K562 (cell line): ENCODE data around the gene ADM2. TPM values are rescaled to one million over a fixed set of nuclear protein-coding genes. Genes with fewer than 3 reads are reported as not detected.

Experiments used
- ATF1 ChIP-seq, 2 experiments: fragments of 450-650 bp in 1 of 2; IDR thresholded peaks; 2 replicates each; pipeline ENCODE4 v1.6.1; 2016; ENCODE audit warnings: missing compliant biosample characterization in 1 of 2, missing genetic modification characterization in 1 of 2
- CHD1 ChIP-seq: fragments of 200-600 bp; sonication (generic); IDR thresholded peaks from one replicate; pipeline ENCODE4 v1.6.1; 2012; ENCODE audit warnings: mild to moderate bottlenecking, moderate library complexity, low read length, inconsistent platforms
- KAT2B ChIP-seq: IDR thresholded peaks from one replicate; pipeline ENCODE4 v1.6.1; 2012; ENCODE audit warnings: low read depth, mild to moderate bottlenecking, control low read depth, inconsistent platforms, low read length, moderate library complexity
- NFRKB ChIP-seq: fragments of 450-650 bp; IDR thresholded peaks from 2 replicates; pipeline ENCODE4 v1.6.1; 2016; ENCODE audit warnings: low read depth
- RBM39 ChIP-seq: fragments of 200-400 bp; formaldehyde crosslinking; optimal IDR thresholded peaks from 2 replicates; pipeline ENCODE3; 2018; ENCODE audit warnings: low read depth, low read length
- SMAD1 ChIP-seq: fragments of 150-350 bp; IDR thresholded peaks from 2 replicates; pipeline ENCODE4 v1.6.1; 2014; ENCODE audit warnings: low read length, low read depth; ENCODE audit not compliant: partially characterized antibody
- SRSF1 ChIP-seq: fragments of 200-400 bp; formaldehyde crosslinking; IDR thresholded peaks from 2 replicates; pipeline ENCODE4 v1.6.1; 2017; ENCODE audit warnings: mild to moderate bottlenecking, low read depth, low read length, moderate library complexity
- ZC3H4 ChIP-seq: sonication (generic); formaldehyde crosslinking; IDR thresholded peaks from 2 replicates; pipeline ENCODE4 v1.9.0; 2021; ENCODE audit warnings: missing genetic modification reagents, borderline replicate concordance
- ZKSCAN1 ChIP-seq: fragments of 150-350 bp; IDR thresholded peaks from 2 replicates; pipeline ENCODE4 v1.6.1; 2016; ENCODE audit warnings: low read depth, low read length
- ZNF644 ChIP-seq: fragments of 200-800 bp; sonication (Bioruptor generic); IDR thresholded peaks from 2 replicates; pipeline ENCODE4 v1.6.1; 2016; ENCODE audit warnings: low read depth, missing genetic modification characterization, missing compliant biosample characterization
- polyA plus RNA-seq, 8 experiments: library from polyadenylated mRNA; depleted of rRNA in 4 of 8; stranded (reverse) in 5 of 8; unstranded in 3 of 8; fragments of >200 nt; fragmentation: Nextera tagmentation in 2 of 8; fragmentation: Illumina TruSeq in 1 of 8; extraction: Ambion mirVana in 2 of 8; extraction: Trizol in 1 of 8; gene quantifications; 2 replicates each; pipeline versions ENCODE4 v1.2.1 to v1.2.3, GENCODE V29; 2011 to 2014; ENCODE audit warnings: inconsistent platforms in 1 of 8, missing spikeins in 1 of 8
- total RNA-seq, 7 experiments: library from RNA; depleted of rRNA in 6 of 7; stranded (reverse); fragments of >200 nt in 6 of 7; fragmentation: Illumina TruSeq in 2 of 7; extraction: Trizol in 2 of 7; gene quantifications; 2 replicates each; pipeline versions ENCODE4 v1.2.1 to v1.2.3, GENCODE V29; 2011 to 2021; ENCODE audit warnings: low replicate concordance in 1 of 7
- TF ChIP-seq, protein P1 (sequence below): sonication (generic); formaldehyde crosslinking; IDR thresholded peaks from 2 replicates; pipeline ENCODE4 v1.8.0; 2022; ENCODE audit warnings: mild to moderate bottlenecking, low read depth, missing genetic modification reagents
- TF ChIP-seq, protein P2 (sequence below), 2 experiments: fragments of 450-650 bp; conservative IDR thresholded peaks; 2 replicates each; pipeline ENCODE4 v1.6.1; 2017; ENCODE audit warnings: mild to moderate bottlenecking in 2 of 2, moderate library complexity in 2 of 2
- TF ChIP-seq, protein P3 (sequence below): fragments of 250-450 bp; sonication (Bioruptor Pico); IDR thresholded peaks from 2 replicates; pipeline ENCODE4 v1.5.0; 2021; ENCODE audit warnings: mild to moderate bottlenecking, borderline replicate concordance
- TF ChIP-seq, protein P4 (sequence below): fragments of 250-450 bp; sonication (Bioruptor Pico); IDR thresholded peaks from 2 replicates; pipeline ENCODE4 v1.4.0; 2020
- TF ChIP-seq, protein P5 (sequence below): fragments of 200-800 bp; sonication (Bioruptor generic); IDR thresholded peaks from 2 replicates; pipeline ENCODE4 v1.6.1; 2017; ENCODE audit warnings: missing genetic modification characterization, missing compliant biosample characterization

The ADM2 gene
- total and polyA plus RNA-seq, 9 of the 15 experiments (the other 6 are each of a cell fraction or from before 2014, with no cell fraction given), result 0.11 to 5.1 (median 0.38) TPM

DNA sequence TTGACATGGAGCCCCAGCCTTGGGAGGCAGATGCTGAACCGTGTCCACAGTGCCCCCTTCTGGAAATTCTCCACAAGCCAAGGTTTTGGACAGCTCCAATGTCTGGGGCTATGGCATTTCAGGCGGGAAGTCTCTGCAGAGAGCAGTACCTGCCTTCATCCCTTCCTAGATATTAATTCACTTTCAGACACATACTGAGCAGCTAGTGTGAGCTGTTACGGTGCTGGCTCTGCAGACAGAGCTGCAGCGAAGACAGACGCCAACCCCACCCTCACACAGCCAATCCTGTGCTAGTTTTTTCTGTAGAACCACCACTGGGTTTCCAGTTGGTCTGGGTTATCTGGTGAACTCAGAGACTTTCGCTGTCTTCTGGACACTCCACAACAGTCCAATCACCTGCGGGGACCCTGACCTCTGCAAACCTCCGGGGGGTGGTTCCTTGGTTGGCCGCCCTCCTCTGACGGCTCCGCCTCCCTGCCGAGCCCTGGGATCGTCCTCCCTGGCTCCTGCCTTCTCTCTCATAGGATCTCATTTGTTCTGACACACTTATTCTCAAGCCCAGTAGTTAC, 17.1 kb downstream of the ADM2 start (continued):
- TF ChIP-seq, protein P1, sequence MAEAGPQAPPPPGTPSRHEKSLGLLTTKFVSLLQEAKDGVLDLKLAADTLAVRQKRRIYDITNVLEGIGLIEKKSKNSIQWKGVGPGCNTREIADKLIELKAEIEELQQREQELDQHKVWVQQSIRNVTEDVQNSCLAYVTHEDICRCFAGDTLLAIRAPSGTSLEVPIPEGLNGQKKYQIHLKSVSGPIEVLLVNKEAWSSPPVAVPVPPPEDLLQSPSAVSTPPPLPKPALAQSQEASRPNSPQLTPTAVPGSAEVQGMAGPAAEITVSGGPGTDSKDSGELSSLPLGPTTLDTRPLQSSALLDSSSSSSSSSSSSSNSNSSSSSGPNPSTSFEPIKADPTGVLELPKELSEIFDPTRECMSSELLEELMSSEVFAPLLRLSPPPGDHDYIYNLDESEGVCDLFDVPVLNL (CRISPR knock-in tag), result no peak
- TF ChIP-seq KAT2B (no peak), NFRKB (no peak), ZKSCAN1 (no peak), CHD1 (no peak), SMAD1 (no peak), SRSF1 (no peak), ZNF644 (no peak), RBM39 (no peak), ATF1 (CRISPR knock-in tag; IDR thresholded peaks at IDR 0.05) (no peak), ATF1 (tag; IDR thresholded peaks at IDR 0.05) (peak; percentile 26), ZC3H4 (CRISPR knock-in tag) (no peak)
- TF ChIP-seq, protein P2, sequence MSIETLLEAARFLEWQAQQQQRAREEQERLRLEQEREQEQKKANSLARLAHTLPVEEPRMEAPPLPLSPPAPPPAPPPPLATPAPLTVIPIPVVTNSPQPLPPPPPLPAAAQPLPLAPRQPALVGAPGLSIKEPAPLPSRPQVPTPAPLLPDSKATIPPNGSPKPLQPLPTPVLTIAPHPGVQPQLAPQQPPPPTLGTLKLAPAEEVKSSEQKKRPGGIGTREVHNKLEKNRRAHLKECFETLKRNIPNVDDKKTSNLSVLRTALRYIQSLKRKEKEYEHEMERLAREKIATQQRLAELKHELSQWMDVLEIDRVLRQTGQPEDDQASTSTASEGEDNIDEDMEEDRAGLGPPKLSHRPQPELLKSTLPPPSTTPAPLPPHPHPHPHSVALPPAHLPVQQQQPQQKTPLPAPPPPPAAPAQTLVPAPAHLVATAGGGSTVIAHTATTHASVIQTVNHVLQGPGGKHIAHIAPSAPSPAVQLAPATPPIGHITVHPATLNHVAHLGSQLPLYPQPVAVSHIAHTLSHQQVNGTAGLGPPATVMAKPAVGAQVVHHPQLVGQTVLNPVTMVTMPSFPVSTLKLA (conservative IDR thresholded peaks at IDR 0.05), result peak in 1 of 2 experiments; percentile 37; a peak in 2 of 4 replicates
- TF ChIP-seq, protein P3, sequence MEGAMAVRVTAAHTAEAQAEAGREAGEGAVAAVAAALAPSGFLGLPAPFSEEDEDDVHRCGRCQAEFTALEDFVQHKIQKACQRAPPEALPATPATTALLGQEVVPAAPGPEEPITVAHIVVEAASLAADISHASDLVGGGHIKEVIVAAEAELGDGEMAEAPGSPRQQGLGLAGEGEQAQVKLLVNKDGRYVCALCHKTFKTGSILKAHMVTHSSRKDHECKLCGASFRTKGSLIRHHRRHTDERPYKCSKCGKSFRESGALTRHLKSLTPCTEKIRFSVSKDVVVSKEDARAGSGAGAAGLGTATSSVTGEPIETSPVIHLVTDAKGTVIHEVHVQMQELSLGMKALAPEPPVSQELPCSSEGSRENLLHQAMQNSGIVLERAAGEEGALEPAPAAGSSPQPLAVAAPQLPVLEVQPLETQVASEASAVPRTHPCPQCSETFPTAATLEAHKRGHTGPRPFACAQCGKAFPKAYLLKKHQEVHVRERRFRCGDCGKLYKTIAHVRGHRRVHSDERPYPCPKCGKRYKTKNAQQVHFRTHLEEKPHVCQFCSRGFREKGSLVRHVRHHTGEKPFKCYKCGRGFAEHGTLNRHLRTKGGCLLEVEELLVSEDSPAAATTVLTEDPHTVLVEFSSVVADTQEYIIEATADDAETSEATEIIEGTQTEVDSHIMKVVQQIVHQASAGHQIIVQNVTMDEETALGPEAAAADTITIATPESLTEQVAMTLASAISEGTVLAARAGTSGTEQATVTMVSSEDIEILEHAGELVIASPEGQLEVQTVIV (CRISPR knock-in tag), result no peak
- TF ChIP-seq, protein P4, sequence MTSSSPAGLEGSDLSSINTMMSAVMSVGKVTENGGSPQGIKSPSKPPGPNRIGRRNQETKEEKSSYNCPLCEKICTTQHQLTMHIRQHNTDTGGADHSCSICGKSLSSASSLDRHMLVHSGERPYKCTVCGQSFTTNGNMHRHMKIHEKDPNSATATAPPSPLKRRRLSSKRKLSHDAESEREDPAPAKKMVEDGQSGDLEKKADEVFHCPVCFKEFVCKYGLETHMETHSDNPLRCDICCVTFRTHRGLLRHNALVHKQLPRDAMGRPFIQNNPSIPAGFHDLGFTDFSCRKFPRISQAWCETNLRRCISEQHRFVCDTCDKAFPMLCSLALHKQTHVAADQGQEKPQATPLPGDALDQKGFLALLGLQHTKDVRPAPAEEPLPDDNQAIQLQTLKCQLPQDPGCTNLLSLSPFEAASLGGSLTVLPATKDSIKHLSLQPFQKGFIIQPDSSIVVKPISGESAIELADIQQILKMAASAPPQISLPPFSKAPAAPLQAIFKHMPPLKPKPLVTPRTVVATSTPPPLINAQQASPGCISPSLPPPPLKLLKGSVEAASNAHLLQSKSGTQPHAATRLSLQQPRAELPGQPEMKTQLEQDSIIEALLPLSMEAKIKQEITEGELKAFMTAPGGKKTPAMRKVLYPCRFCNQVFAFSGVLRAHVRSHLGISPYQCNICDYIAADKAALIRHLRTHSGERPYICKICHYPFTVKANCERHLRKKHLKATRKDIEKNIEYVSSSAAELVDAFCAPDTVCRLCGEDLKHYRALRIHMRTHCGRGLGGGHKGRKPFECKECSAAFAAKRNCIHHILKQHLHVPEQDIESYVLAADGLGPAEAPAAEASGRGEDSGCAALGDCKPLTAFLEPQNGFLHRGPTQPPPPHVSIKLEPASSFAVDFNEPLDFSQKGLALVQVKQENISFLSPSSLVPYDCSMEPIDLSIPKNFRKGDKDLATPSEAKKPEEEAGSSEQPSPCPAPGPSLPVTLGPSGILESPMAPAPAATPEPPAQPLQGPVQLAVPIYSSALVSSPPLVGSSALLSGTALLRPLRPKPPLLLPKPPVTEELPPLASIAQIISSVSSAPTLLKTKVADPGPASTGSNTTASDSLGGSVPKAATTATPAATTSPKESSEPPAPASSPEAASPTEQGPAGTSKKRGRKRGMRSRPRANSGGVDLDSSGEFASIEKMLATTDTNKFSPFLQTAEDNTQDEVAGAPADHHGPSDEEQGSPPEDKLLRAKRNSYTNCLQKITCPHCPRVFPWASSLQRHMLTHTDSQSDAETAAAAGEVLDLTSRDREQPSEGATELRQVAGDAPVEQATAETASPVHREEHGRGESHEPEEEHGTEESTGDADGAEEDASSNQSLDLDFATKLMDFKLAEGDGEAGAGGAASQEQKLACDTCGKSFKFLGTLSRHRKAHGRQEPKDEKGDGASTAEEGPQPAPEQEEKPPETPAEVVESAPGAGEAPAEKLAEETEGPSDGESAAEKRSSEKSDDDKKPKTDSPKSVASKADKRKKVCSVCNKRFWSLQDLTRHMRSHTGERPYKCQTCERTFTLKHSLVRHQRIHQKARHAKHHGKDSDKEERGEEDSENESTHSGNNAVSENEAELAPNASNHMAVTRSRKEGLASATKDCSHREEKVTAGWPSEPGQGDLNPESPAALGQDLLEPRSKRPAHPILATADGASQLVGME (CRISPR knock-in tag), result no peak
- TF ChIP-seq, protein P5, sequence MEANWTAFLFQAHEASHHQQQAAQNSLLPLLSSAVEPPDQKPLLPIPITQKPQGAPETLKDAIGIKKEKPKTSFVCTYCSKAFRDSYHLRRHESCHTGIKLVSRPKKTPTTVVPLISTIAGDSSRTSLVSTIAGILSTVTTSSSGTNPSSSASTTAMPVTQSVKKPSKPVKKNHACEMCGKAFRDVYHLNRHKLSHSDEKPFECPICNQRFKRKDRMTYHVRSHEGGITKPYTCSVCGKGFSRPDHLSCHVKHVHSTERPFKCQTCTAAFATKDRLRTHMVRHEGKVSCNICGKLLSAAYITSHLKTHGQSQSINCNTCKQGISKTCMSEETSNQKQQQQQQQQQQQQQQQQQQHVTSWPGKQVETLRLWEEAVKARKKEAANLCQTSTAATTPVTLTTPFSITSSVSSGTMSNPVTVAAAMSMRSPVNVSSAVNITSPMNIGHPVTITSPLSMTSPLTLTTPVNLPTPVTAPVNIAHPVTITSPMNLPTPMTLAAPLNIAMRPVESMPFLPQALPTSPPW (CRISPR knock-in tag), result no peak; the same call in 1 of the 2 replicates
